ENCODE data around the gene AURKA. TPM values are rescaled to one million over a fixed set of nuclear protein-coding genes. Genes with fewer than 3 reads are reported as not detected.
"Not testable (repeated sequence)": the region's sequence is repeated elsewhere in the genome, so short reads cannot be mapped to it uniquely, and the experiment has no call there.

AURKA gene
- polyA plus RNA-seq, 3 donors: 16.2 to 17.3 (median 16.9) TPM

GRCh38 chr20:56423211-56423610, 31.2 kb upstream of the AURKA start:
- DNase-seq: no peak

DNA sequence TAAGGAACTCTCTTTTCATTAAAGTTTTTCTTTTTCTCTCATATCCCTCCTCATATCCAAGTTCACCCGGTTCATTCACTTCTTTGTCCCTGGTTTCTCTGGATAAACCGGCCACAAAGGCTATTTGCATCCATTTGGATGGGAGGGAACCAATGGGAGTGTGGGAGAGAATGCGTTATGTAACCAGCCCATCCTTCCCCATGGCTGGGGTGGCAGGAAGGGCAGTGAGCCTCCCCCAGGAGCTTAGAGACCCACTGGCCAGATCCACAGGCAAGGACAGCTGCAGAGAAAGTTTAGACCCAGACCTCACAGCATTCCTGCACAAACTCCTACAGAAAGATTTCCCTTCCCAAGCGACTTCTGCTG, 30.8 kb upstream of the AURKA start:
- DNase-seq: no peak

GRCh38 chr20:56422076-56422823, 30.2 kb upstream of the AURKA start:
- DNase-seq: no peak

GRCh38 chr20:56420940-56421688, 29.1 kb upstream of the AURKA start:
- DNase-seq: no peak

DNA sequence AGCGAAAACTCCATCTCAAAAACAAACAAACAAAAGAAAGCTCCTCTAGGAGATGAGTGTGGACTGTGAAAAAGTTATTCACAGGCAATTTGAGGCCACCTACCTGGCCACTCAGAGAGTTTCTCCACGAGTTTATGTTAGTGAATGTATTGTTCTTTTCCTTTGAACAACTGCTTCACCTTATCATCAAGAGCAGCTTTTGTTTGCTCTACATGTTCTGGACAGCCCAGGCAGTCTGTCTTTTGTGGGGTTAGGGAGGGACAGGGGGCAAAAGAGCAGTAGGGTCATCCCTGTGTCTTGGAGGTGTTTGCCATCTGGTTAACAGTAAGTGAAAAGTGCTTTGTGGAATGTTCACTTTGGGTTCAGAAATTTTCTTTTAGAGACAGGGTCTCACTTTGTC, 28.0 kb upstream of the AURKA start:
- DNase-seq: no peak

- DNase-seq: no peak
Measured at GRCh38 chr20:56418385-56418861, 26.4 kb upstream of the AURKA start.

DNA sequence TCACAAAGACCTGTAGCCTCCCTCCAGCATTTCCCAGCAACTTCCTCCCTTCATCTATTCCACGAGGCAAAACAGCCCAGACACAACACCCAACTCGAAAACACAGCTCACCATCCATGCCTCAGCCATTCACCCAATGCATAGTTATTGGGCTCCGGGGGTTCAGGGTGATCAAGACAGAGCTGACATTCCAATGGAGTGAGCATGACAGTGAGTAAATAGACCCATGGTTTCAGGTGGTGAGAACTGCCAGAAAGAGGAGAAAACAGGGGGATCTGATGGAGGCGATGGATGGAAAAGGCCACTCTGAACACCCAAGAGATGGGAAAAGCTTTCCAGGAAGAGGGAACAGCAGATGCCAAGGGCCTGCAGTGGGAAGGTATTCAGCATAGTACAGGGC, 25.9 kb upstream of the AURKA start:
- no peak for DNase-seq

DNA sequence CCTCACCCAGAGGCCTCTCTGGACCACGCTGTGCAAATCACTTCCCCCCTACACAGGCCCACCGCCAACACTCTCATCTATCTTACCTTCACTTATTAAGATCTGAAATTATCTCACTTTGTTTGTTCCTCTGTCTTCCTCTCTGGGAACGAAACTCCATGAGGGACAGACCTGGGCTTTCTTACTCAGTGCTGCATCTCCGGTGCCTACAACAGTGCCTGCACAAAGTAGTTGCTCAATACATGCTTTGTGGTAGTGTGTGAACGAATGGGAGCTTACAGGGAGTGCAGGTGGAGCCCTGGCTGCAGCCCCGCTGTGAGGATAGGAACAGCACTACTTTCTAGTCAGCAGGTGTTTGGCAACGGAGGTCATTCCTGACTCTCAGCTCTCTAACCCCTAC, 25.4 kb upstream of the AURKA start:
- DNase-seq: no peak

- no peak for DNase-seq
Measured at GRCh38 chr20:56414842-56415765, 23.1 kb upstream of the AURKA start.

DNA sequence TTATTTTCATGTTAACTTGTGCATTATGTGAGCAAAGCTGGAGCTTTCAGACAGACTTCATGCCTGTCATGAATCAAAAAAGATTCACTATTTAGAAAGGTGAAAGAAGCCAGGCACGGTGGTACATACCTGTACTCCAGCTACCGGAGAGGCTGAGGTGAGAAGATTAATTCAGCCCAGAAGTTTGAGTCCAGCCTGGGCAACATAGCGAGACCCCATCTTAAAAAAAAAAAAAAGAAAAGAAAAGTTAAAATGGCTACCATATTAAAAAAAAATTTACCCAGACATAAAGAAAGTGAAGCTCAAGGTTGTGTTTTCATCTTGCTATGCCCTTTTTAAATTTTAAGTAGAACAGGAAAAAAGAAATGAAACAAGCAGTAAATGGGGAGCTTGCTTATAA, 20.9 kb upstream of the AURKA start:
- DNase-seq: no peak

GRCh38 chr20:56412473-56412790, 20.4 kb upstream of the AURKA start:
- DNase-seq: no peak

GRCh38 chr20:56411759-56412472, 19.9 kb upstream of the AURKA start, which contains the start of gene CASS4:
Gene CASS4 (plus strand): TSS chr20:56412260. CDS start chr20:56412459, 199 bp downstream.
- DNase-seq: peak; percentile 57

DNA sequence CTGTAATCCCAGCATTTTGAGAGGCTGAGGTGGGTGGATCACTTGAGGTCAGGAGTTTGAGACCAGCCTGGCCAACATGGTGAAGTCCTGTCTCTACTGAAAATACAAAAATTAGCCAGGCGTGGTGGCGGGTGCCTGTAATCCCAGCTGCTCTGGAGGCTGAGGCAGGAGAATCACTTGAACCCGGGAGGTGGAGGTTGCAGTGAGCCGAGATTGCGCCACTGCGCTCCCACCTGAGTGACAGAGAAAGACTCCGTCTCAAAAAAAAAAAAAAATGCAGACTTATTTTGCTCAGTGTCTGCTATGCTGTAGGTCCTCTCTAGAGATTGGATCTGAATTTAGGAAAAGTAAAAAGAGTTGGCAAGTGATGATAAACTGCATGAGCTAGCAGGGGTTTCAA, 19.3 kb upstream of the AURKA start:
- DNase-seq: not testable (repeated sequence)

GRCh38 chr20:56409956-56410355, 17.9 kb upstream of the AURKA start:
- peak; percentile 48 for DNase-seq

DNA sequence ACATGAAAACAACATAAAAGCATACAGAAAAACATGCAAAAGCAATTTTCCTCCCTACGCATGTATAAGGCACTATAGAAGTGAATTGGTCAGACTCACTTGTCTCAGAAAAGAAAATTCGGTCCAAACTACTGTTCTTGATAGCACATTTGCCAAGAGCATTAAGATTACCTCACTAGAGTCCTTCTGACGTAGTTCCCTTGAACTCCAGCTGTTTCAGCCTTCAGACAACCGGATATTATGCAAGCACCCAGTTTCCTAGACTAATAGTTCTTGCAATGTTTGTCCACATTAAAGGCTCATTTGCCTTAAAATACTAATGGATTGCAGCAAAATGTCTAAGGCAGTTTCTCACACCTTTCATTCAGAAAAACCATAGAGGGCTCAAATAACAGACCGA, 17.5 kb upstream of the AURKA start:
- peak; percentile 40 for DNase-seq

GRCh38 chr20:56406910-56407309, 14.9 kb upstream of the AURKA start:
- DNase-seq: no peak

DNA sequence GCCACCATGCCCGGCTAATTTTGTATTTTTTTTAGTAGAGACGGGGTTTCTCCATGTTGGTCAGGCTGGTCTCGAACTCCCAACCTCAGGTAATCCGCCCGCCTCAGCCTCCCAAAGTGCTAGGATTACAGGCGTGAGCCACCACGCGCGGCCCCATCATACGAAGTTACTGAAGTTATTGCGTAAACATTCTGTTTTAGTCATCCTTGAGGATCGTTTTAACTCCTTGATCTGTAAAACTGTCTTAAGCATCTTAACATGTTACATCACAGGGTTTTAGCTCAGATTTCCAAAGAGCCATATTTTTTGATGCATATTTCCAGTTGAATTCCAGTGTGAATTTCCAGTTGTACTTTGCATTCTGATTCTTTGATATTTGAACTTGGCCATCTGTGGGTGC, 13.3 kb upstream of the AURKA start:
- DNase-seq: not testable (repeated sequence)

DNA sequence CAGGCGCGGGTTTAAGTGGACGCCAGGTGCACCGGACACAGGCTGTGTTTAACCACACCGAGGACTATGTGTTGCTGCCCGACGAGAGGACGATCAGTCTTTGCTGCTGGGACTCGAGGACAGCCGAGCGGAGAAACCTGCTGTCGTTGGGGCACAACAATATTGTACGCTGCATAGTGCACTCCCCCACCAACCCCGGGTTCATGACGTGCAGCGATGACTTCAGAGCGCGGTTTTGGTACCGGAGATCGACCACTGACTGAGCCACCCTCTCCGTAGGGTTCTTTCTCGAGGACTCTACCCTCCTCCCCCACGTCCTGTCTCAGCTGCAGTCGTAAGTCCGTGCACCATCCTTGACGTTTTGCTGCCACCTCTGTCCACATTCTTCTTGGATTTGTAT, 11.4 kb upstream of the AURKA start:
- no peak for DNase-seq

GRCh38 chr20:56400001-56400640, 8.1 kb upstream of the AURKA start:
- DNase-seq: peak; percentile 55

DNA sequence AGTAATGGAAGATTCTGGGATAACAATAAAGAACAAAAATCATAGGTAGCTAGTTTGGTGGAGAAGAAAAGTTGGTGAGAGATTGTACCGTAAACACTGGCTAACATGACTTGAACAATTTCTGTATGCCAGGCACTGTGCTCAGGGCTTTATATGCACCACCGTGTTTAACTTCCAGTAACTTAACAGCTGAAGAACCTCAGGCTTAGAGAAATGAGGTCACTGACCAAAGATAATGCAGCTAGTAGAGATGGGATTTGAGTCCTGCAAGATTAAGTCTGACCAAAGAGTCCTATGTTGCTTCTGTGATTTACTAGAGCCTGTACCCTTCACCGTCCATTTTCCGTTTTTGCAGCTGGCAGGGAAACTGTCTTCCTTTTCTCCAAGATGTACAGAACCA, 3.2 kb upstream of the AURKA start:
- DNase-seq: no peak

DNA sequence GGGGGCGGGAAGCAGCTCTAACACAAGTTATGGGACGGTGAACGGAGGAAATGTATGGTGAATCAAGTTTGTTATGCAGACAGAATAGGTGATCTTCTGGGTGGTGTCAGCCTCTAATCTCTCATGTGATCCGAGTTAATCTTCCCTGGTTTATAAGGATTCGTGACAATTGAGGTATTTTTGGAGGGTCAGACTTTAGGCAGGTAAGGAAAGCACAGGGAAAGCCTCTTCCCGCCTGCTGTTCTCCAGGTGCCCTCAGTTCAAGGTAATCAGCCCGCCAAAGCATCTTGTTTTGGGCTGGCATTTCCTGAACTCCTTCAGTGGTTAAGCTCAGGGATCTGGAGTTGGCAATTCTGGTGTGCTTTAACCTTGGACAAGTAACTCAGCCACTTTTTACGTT, 1.6 kb upstream of the AURKA start:
- no peak for DNase-seq
